Lower lobe of right lung (tissue), 2 donors: ENCODE data around the gene PLA2G2C. TPM values are rescaled to one million over a fixed set of nuclear protein-coding genes. Genes with fewer than 3 reads are reported as not detected.

ENCODE experiments used
- ATAC-seq, 2 donors: fragments of 200-7000 bp; cut with Tn5 transposase; one replicate each; pipeline ENCODE4 v1.9.1; 2020 to 2022; ENCODE audit warnings: mild to moderate bottlenecking in 2 of 2, moderate library complexity in 2 of 2
- DNase-seq: peaks from one replicate; pipeline ENCODE4 v3.0.0-alpha.2; 2020
- H3K27ac ChIP-seq: fragments of 200-600 bp; one replicate; pipeline ENCODE4 v1.8.0; 2022
- H3K27me3 ChIP-seq: fragments of 200-600 bp; one replicate; pipeline ENCODE4 v1.8.0; 2022; ENCODE audit warnings: low read depth
- H3K36me3 ChIP-seq: fragments of 200-600 bp; one replicate; pipeline ENCODE4 v1.8.0; 2022; ENCODE audit warnings: mild to moderate bottlenecking
- H3K4me1 ChIP-seq: fragments of 200-600 bp; one replicate; pipeline ENCODE4 v1.8.0; 2022
- H3K4me3 ChIP-seq: fragments of 200-600 bp; one replicate; pipeline ENCODE4 v1.8.0; 2022; ENCODE audit warnings: mild to moderate bottlenecking
- H3K9me3 ChIP-seq: fragments of 200-600 bp; one replicate; pipeline ENCODE4 v1.8.0; 2022
- intact Hi-C: fragments of 100-400 bp; cut with DNase I; formaldehyde crosslinking; loops from one replicate; pipeline ENCODE4 v1.11.0; 2022
- total RNA-seq: library from RNA; stranded (reverse); fragmentation: NEBNext Ultra II Directional; extraction: Animal tissue kit (Norgen Biotek cat#: 25700); gene quantifications from one replicate; pipeline ENCODE4 v1.2.1, GENCODE V29; 2021
- TF ChIP-seq, protein P1 (sequence below): fragments of 200-600 bp; IDR thresholded peaks from one replicate; pipeline ENCODE4 v1.8.0; 2022; ENCODE audit warnings: antibody characterized with exemption, mild to moderate bottlenecking
- donor health status: DM: no; HTN: yes; CAD: no; lungs with severe emphysema.

The PLA2G2C gene
- total RNA-seq, 1 donor from 2014 or later: not detected

DNA sequence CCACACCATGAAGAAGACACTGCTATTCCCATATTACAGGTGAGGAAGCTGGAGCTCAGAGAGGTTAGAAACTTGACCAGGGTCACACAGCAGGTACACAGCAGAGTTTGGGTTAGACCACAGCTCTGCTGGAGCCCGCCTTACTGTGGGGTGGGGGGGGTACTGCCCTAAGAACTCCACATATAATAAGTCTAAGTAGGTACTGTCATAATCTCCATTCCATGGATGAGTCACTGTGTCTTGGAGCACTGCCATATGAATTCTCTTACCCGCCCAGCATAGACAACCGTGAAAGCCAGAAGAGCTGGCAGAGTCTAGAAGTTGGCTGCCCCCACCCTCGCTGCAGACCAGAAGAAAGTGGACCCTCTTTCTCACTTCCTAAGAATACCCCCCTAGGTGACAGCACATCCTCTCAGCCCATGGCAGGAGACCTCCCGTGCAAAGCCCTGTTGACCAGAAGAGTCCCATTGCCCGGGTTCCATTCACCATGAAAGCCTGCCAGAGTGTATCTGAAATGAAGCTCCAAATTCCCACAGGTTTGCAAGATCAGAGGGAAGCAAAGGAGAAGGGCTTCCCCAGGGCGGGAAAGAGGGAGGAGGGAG is 61.8 kb downstream of the PLA2G2C start:
- H3K4me3 ChIP-seq: no peak overlapping the region
- no peak overlapping the region for H3K27ac ChIP-seq
- ATAC-seq (peak; percentile 14 to 40), DNase-seq (no peak)
- TF ChIP-seq, protein P1, sequence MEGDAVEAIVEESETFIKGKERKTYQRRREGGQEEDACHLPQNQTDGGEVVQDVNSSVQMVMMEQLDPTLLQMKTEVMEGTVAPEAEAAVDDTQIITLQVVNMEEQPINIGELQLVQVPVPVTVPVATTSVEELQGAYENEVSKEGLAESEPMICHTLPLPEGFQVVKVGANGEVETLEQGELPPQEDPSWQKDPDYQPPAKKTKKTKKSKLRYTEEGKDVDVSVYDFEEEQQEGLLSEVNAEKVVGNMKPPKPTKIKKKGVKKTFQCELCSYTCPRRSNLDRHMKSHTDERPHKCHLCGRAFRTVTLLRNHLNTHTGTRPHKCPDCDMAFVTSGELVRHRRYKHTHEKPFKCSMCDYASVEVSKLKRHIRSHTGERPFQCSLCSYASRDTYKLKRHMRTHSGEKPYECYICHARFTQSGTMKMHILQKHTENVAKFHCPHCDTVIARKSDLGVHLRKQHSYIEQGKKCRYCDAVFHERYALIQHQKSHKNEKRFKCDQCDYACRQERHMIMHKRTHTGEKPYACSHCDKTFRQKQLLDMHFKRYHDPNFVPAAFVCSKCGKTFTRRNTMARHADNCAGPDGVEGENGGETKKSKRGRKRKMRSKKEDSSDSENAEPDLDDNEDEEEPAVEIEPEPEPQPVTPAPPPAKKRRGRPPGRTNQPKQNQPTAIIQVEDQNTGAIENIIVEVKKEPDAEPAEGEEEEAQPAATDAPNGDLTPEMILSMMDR: no peak
- intact Hi-C loops: no loop called here
- no peaks in the 10 kb centered on the region for H3K36me3 ChIP-seq
- H3K4me1 ChIP-seq: peaks cover 16% of the 10 kb centered on the region
- no peaks in the 10 kb centered on the region for H3K9me3 ChIP-seq
- H3K27me3 ChIP-seq: no peaks in the 10 kb centered on the region

DNA sequence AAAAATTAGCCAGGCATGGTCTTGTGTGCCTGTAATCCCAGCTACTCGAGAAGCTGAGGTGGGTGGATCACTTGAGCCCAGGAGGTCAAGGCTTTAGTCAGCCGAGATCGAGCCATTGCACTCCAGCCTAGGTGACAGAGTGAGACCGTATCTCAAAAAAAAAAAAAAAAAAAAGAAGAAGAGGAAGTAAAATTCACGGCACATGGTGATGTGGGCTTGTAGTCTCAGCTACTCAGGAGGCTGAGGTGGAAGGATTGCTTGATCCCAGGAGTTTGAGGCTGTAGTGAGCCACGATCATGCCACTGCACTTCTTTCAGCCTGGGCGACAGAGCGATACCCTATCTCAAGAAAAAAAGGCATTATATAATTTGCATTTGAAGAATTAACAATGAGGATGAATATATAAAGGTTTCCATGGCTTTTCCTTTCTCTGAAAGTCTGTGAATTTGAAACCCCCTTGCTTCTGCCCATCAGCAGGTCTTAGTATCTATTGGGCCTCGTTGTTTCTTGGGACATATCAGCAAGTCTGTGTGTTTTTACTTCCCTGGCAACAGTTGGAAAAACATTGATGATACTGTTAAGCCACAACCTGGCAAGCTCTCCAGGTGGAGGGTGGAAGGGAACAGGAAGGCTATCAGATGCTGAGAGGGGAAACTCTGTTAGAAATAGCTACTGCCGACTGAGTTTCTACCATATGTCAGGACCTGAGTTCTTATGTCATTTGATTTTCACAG is 62.4 kb downstream of the PLA2G2C start:
- Histone ChIP-seq H3K27ac (no peak overlapping the region), H3K9me3 (no peaks in the 10 kb centered on the region), H3K27me3 (no peaks in the 10 kb centered on the region), H3K4me1 (peaks cover 16% of the 10 kb centered on the region), H3K36me3 (no peaks in the 10 kb centered on the region), H3K4me3 (no peak overlapping the region)
- ATAC-seq (no peak), DNase-seq (no peak)
- intact Hi-C loops: no loop called here
- TF ChIP-seq, protein P1: no peak

DNA sequence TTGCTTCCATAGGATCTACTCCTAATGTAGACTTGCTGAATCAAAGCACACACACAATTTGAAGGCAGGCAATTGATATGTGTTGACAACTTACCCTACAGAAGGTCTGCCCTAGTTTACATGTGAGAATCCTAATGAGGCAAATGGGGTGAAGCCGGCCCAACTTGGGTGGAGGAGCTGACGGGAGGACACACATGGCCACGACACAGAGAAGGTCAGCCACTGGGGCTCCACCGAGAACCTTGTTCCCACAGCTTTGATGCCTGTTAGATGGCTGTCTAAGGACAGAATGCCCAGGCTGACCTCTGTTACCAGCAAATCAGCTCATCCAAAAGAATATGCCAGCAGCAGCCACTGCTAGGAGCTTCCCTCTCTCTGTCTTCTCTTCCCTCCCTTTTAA is 65.5 kb downstream of the PLA2G2C start:
- no peaks in the 10 kb centered on the region for H3K9me3 ChIP-seq
- ATAC-seq (no peak), DNase-seq (no peak)
- H3K27ac ChIP-seq: no peak overlapping the region
- intact Hi-C loops: no loop called here
- no peaks in the 10 kb centered on the region for H3K27me3 ChIP-seq
- TF ChIP-seq, protein P1: no peak
- no peaks in the 10 kb centered on the region for H3K36me3 ChIP-seq
- no peak overlapping the region for H3K4me3 ChIP-seq
- peaks cover 11% of the 10 kb centered on the region for H3K4me1 ChIP-seq

DNA sequence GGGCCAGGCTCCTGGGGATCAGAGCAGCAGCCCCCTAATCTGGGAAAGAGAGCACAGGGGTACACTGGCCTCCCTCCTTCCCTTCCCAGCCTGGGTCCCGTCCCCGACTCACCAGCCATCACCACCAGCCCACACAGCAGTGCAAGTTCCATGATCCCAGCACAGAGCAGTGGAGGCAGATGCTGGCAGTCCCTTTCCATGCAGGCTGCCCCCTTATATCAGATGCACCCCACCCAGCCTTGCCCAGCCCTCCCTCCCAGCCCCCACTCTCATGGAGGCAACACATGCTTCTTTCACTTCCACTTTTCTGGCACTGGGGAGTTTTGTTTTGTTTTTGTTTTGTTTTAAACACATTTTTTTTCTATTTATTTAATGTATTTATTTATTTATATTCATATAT is 67.0 kb downstream of the PLA2G2C start, which contains the start of gene PLA2G2D:
Gene PLA2G2D, minus strand, starts transcription at position 190 of the 400 bp plus-strand sequence. Its CDS starts 38 bp downstream, at position 152.
- intact Hi-C loops: no loop called here
- Histone ChIP-seq H3K36me3 (no peaks in the 10 kb centered on the region), H3K4me1 (peaks cover 4% of the 10 kb centered on the region), H3K27me3 (no peaks in the 10 kb centered on the region), H3K4me3 (no peak within 1 kb of the TSS), H3K27ac (no peak within 1 kb of the TSS), H3K9me3 (no peaks in the 10 kb centered on the region)
- ATAC-seq (no peak), DNase-seq (no peak)
- TF ChIP-seq, protein P1: no peak

DNA sequence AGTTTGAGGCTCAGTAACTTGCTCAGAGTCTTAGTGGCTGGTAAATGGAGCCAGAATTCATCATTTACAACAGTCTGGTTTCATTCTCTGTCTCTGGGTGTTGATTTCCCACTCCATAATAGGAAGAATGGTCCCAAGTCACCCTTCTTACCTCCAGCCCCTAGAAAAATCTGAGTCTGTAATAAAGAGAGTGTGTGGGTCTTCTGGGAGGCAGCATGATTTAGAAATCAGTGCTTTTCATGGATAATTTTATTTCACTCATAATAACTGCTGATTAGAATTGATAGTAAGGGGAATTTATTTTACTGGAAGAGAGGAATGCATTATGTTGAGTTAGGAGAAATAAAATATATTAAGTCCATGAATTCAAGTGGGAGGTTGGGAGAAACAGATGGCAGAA is 69.1 kb downstream of the PLA2G2C start:
- H3K27me3 ChIP-seq: peaks cover 6% of the 10 kb centered on the region
- no peak overlapping the region for H3K4me3 ChIP-seq
- intact Hi-C loops: no loop called here
- H3K9me3 ChIP-seq: no peaks in the 10 kb centered on the region
- no peaks in the 10 kb centered on the region for H3K36me3 ChIP-seq
- H3K4me1 ChIP-seq: no peaks in the 10 kb centered on the region
- TF ChIP-seq, protein P1: no peak
- no peak overlapping the region for H3K27ac ChIP-seq
- DNase-seq (no peak), ATAC-seq (no peak)
